ENCODE results near the gene TRAPPC14. TPM values are rescaled to one million over a fixed set of nuclear protein-coding genes. Genes with fewer than 3 reads are reported as not detected.

TRAPPC14 gene
- total RNA-seq, 2 experiments from 2014 or later: 15.7 to 17.4 TPM

DNA sequence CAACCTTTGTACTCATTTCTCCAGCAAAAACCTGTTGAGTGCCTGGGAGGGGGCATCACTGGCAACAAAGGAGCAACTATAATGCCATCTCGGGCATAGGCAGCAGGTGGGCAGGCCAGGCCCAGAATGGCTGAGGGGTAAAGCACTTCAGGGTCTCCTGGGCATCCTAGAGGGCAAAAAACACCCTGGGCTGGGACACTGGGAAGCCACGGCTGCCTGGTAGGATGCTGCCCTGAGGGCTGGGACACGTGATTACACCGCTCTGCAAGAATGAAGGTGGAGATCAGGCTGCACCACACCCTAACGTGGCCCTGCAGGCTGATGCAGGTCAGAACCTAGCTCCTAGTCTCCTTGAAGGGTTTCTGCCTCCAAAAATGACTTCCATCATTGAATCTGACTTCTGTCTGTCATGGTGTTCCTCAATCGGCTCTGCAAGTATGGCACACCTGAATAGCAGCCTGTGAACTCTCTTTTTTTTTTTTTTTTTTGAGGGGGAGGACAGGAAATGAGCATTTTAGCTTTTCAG is 4.5 kb upstream of the TRAPPC14 start:
- H3K27ac Mint-ChIP-seq: peak overlapping the region; percentile 82
- CTCF ChIA-PET: interaction anchor here (0.8 kb wide), 1 partner anchor 184 kb away, joined by 3 read pairs; no protein-coding TSS in a partner anchor
- peak overlapping the region; percentile 43 for H3K4me3 Mint-ChIP-seq
- POLR2A ChIA-PET: no interaction called here
- H3K4me1 Mint-ChIP-seq (ENCODE audit: low read depth): peaks cover 53% of the 10 kb centered on the region
- TF ChIP-seq, protein P1, sequence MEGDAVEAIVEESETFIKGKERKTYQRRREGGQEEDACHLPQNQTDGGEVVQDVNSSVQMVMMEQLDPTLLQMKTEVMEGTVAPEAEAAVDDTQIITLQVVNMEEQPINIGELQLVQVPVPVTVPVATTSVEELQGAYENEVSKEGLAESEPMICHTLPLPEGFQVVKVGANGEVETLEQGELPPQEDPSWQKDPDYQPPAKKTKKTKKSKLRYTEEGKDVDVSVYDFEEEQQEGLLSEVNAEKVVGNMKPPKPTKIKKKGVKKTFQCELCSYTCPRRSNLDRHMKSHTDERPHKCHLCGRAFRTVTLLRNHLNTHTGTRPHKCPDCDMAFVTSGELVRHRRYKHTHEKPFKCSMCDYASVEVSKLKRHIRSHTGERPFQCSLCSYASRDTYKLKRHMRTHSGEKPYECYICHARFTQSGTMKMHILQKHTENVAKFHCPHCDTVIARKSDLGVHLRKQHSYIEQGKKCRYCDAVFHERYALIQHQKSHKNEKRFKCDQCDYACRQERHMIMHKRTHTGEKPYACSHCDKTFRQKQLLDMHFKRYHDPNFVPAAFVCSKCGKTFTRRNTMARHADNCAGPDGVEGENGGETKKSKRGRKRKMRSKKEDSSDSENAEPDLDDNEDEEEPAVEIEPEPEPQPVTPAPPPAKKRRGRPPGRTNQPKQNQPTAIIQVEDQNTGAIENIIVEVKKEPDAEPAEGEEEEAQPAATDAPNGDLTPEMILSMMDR (IDR thresholded peaks at IDR 0.05): no peak
- ATAC-seq: peak; percentile 6
- H3K36me3 Mint-ChIP-seq (ENCODE audit: low read depth): no peaks in the 10 kb centered on the region
- intact Hi-C loops (cut with micrococcal nuclease): no loop called here
- no peaks in the 10 kb centered on the region for H3K9me3 Mint-ChIP-seq
- no peak for DNase-seq
- peaks cover under 1% of the 10 kb centered on the region for H3K27me3 Mint-ChIP-seq

DNA sequence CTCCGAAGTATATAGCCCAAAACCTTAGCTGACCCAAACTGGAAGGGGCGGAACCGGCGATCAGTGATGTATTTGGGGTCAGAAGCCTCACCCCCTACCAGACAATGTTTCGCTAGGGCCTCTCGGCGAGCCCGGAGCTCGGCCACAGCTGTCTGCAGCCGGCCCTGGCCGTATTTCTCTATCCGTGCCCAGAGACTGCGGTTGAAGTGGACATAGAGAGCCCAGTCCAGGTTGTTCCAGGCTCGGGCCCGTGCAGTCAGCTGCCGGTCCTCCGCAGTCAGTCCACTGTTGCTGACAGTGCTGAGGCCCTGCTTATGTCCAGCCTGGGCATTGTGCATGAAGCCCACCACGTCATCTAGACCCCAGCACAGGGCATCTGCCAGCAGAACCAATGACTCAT is 1.5 kb upstream of the TRAPPC14 start:
- H3K4me1 Mint-ChIP-seq (ENCODE audit: low read depth): peaks cover 46% of the 10 kb centered on the region
- ATAC-seq: no peak
- TF ChIP-seq, protein P1 (IDR thresholded peaks at IDR 0.05): no peak

DNA sequence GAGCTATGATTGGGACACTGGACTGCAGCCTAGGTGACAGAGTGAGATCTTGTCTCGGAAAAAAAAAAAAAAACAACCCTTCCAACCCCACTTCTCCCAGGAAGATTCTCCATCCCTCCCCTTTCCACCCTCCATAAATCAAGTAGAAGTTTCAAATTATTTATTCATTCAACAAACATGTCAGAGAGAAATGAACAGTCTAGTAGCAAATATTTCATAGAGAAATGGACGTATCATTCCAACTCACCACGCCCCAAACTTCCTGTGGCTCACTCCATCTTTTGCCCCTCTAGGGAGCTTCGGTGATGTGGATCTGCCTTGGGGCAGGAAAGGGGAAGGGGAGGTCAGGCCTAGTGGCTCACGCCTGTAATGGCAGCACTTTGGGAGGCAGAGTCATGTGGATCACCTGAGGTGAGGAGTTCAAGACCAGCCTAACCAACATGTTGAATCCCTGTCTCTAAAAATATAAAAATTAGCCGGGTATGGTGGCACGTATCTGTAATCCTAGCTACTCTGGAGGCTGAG is 638 bp upstream of the TRAPPC14 start:
- ChIA-PET POLR2A (interaction anchor here (0.6 to 1.2 kb wide), 3 partner anchors 9 to 41 kb away, joined by 3 to 8 read pairs (median 3); partner anchors contain the start of gene GAL3ST4), CTCF (interaction anchor here (0.9 to 2.4 kb wide), 3 partner anchors 12 to 58 kb away, joined by 3 to 8 read pairs (median 6); no protein-coding TSS in a partner anchor)
- peaks cover 11% of the 10 kb centered on the region for H3K36me3 Mint-ChIP-seq (ENCODE audit: low read depth)
- no peak for DNase-seq
- no peaks in the 10 kb centered on the region for H3K27me3 Mint-ChIP-seq
- no peaks in the 10 kb centered on the region for H3K9me3 Mint-ChIP-seq
- peak overlapping the region; percentile 88 for H3K27ac Mint-ChIP-seq
- TF ChIP-seq, protein P1 (IDR thresholded peaks at IDR 0.05): no peak
- H3K4me3 Mint-ChIP-seq: peak overlapping the region; percentile 67
- peaks cover 45% of the 10 kb centered on the region for H3K4me1 Mint-ChIP-seq (ENCODE audit: low read depth)
- intact Hi-C loops (cut with micrococcal nuclease): no loop called here
- no peak for ATAC-seq

More for the DNA sequence above, 1.5 kb upstream of the TRAPPC14 start:
- H3K27me3 Mint-ChIP-seq: no peaks in the 10 kb centered on the region
- ChIA-PET POLR2A (interaction anchor here (1.2 to 1.4 kb wide), 2 partner anchors 8 to 11 kb away, joined by 6 to 8 read pairs; partner anchors contain the start of genes GAL3ST4 and LAMTOR4), CTCF (interaction anchor here (0.9 to 1.6 kb wide), 2 partner anchors 29 to 57 kb away, joined by 3 to 5 read pairs; no protein-coding TSS in a partner anchor)
- DNase-seq: no peak
- intact Hi-C loops (cut with micrococcal nuclease): no loop called here
- H3K36me3 Mint-ChIP-seq (ENCODE audit: low read depth): peaks cover 9% of the 10 kb centered on the region
- peak overlapping the region; percentile 67 for H3K4me3 Mint-ChIP-seq
- no peaks in the 10 kb centered on the region for H3K9me3 Mint-ChIP-seq
- no peak overlapping the region for H3K27ac Mint-ChIP-seq

DNA sequence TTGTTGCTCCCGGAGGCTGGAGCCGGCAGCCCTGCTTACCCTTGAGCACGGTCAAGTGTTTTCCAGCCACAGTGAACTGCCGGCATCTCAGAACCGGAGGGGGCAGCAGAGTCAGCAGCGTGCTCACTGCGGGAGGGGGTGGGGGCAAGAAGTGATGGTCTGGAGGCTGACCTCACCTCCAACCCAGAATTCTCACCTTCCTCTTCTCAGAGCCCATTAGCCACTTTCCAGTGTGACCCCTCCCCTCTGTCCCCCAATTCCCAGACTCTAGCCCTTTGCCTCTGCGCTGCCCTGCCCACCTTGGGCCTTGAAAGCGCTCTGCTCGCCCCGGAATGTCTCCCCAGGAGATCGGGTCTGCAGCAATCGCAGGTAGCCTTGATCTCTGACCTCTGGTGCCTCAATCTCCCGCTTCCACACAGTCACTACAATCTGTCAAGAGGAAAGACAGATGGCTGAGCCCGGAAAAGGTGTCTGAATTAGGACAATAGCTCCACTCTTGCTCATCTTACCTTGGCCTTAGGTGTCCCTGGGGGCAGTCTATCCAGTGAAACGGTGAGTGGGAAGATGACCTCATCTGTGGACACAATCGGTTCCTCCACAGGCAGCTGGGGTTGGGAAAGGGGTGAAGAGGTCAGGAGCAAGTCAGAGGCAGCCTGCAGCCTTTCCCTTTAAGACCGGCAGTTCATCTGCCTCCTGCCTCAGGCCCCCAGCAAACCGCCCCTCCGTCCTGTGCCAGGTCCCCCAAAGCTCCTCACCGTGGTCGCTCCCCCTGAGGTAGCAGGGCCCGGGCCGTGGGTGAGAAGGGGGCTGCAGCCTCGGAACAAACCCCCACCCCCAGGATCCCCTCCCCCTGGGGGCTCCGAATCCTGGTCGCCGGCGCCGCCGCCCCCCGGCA is 942 bp downstream of the TRAPPC14 start:
- Mint-ChIP-seq H3K4me1 (ENCODE audit: low read depth) (peaks cover 35% of the 10 kb centered on the region), H3K27me3 (no peaks in the 10 kb centered on the region), H3K4me3 (peak overlapping the region; percentile 67), H3K36me3 (ENCODE audit: low read depth) (peaks cover 19% of the 10 kb centered on the region), H3K27ac (peak overlapping the region; percentile 89), H3K9me3 (no peaks in the 10 kb centered on the region)
- intact Hi-C loops (cut with micrococcal nuclease): no loop called here
- CTCF ChIA-PET: interaction anchor here (0.7 to 2.4 kb wide), 7 partner anchors 8 to 61 kb away, joined by 3 to 9 read pairs (median 4); no protein-coding TSS in a partner anchor
- ATAC-seq: no peak
- no peak for DNase-seq
- TF ChIP-seq, protein P1 (IDR thresholded peaks at IDR 0.05): no peak
- POLR2A ChIA-PET: interaction anchor here (0.6 to 1.8 kb wide), 9 partner anchors 8 to 57 kb away, joined by 3 to 11 read pairs (median 3); partner anchors contain the start of genes GAL3ST4, GPC2, LAMTOR4 and MCM7
